Measurements from ENCODE around the gene PRKX.

- TF ChIP-seq EP300 (IDR thresholded peaks at IDR 0.05) (no peak), CTCF (IDR thresholded peaks at IDR 0.05) (no peak), POLR2A (IDR thresholded peaks at IDR 0.05) (no peak)
These were observed 53.7 kb downstream of the PRKX start for GRCh38 chrX:3659761-3660160.

All from ovary (tissue), 3 donors.